Glomerular visceral epithelial cell (primary cell): Measurements from ENCODE around the gene ADRA2A.

Experiments used
- DNase-seq: peaks from one replicate; pipeline ENCODE4 v3.0.0-alpha.2; 2016; ENCODE audit errors: extremely low spot score

ADRA2A gene

DNA sequence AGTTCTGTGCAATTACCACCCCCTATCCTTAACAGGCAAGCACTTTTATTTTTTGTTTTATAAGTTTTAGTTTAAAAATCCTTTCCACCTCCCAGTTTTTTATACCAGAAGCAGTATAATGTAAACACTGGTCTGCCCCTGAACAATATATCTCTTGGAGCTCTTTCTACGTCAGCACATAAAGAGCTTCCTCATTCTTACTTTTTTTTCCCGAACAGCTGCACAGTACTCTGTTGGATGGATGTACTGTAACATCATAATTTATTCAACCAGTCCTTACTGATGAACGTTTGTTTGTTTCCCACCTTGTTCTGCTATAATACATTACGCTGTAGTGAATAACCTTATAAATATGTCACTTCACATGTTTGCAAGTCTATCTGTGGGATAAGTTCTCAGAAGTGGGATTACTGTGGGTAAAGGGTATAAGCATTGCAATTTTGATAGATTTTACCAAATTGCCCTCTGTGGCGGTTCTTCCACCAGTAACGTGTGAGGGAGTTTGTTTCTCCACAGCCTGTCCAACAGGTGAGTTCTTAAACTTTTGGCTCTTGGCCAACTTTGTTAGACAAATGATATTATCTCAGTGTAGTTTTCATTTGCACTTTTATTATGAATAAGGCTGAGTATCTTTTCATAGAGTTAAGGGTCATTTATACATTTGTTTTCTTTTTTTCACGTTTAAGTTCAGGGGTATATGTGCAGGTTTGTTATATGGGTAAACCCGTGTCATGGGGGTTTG lies 32.8 kb downstream of the ADRA2A start:
- DNase-seq = no peak

DNA sequence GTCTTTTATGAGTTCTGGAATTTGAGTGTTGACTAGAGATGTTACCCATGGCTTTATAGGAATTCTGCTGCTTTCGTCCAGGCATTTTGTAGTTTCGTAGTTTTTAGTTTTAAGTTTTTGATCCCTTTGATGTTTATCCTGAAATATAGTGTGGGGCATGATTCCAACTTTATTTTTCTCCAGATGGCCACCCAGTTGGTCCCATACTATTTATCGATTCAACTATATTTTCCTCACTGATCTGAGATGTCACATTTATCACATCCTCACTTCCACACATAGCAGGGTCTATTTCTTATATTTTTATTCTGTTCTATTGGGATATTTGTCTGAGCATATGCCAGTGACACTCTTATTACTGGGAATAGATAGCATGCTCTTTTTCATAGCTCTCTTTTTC lies 33.9 kb downstream of the ADRA2A start:
- DNase-seq = no peak

DNA sequence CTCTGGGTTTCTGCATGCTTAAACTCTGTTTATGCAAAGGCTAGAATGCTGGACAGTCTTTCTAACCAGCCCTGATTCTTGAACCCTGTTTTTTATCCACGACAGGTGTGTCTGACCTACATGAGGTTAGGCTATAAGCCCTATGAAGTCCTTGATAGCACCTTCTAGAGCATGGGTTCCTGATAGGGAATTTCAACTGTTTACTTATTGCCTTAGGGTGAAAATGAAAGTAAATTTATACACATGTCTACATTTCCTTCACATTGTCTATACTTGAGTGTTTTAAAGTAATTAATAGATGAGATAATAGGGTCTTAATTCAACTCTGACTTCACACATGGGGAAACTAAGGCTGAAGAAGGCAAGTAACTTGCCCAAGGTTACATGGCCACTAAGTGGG lies 35.5 kb downstream of the ADRA2A start:
- no peak for DNase-seq

GRCh38 chr10:111113238-111113960 lies 36.6 kb downstream of the ADRA2A start:
- no peak for DNase-seq

DNA sequence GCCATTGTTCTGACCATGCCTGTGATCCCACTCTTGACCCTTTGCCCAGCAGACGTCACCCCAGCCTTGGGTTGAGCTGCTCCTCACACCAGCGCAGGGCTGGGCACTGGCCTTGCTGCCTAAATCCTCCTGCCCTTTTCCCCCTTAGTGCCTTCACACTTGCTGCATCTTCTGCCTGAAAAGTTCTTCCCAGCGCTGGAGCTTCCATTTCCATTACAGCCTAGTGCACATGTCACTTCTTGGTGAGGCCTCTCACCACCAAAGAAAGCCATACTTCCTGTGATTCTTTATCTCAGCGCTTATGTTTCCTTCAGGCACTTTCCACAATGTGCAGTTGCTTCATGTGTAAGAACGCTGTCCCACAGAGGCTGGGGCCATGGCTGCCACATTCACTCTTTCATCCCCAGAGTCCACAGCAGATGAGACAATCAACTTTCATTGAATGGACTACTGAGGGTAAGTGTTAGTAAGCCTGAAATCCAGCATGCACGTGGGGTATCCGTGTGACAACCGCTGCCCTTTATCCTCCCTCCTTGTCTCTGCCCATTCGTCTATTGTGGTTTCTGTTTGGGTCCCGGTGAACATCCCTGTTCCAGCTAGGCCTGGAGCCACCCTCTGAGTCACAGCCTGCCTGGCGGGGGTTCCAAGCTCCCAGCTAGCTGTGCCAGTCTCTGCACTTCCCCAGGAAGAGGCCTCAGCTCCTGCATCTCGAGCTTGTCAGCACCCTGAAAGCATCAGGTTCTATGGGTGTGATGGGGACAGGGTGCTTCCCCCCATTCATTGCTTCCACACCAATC lies 37.3 kb downstream of the ADRA2A start:
- DNase-seq = peak; percentile 2

- no peak for DNase-seq
These were observed 38.1 kb downstream of the ADRA2A start for GRCh38 chr10:111114758-111115500.

DNA sequence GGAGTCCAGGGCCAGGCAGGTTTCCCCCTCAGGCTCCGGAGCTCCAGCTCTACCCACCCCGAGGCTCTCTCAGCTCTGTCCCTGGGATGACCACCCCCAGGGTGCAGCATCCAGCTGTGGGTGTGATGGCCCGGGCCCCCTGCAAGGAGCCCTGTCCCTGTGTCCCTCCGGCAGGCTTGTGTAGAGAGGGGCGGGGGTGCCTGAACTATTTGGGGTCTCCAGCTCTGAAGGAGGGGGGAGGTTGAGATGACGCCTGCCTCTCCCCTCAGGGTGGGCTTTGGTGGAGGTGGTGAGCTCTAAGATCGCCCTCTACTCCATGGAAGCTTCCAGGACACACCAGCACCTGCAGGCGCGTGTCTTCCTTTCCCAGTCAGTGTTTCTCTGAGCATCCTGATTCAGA lies 39.4 kb downstream of the ADRA2A start:
- no peak for DNase-seq

DNA sequence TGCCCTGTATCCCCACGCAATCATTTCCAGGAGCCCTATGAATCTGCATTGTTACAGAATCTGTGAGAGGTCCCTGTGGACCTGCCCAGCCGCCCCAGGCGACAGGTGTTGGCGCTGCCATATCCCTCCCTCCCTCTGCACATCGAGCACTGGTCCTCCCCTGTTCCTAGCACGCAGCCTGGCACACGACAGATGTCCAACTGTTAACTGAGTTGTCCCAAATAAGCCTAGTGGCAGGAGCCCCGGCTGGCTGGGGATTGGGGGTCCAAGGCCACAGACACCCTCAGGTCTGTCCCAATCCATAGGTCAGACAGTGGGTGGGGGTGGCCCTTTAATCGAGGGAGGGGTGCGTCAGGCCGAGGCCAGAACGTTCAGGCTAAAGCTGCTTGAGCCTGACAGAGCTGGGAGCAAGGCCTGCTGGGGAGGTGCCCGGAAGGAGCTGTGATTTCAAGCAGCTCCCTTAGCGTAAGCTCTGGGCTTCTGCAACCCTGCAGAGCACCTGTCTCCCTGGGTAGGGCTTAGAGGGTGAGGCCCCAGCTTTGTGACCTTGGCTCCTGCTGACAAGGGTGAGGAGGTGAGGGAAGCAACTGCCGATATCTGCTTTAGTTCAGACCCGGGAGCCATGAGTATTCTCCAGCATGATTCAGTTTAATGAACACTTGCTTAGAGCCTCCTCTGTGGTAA lies 40.1 kb downstream of the ADRA2A start:
- DNase-seq = no peak

DNA sequence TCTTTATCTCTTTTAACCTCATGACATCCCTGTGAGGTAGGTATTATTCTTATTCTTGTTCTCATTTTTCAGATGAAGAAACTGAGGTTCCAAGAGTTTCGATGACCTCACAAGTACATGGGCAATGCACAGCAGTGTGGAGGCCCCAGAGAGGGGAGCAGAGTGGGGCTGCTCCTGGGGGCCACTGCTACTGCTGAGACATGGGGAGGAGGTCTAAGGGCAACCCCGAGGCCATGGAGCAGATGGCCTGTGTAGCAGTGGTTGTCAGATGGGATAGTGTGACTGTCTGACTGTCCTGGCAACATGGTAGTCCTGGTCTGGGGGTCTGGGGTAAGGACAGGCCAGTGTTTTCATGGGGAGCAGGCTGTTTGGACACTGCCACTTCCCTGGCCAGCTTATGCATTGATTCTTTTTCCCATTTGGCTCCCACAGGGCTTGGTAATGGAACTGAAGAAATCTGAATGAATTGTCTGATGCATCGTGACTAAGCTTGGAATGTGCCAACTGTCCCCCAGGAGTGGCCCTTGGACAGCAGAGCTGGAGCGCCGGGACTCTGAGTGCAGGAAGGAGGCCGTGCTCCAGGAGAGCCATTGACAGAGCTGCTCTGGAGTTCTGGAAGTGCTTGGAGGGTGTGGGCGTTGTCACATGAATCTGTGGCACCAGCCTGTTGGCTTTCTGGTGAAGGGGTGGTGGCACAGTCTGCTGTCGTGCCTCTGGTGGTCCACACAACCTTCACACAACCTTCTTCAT lies 40.9 kb downstream of the ADRA2A start:
- no peak for DNase-seq

DNA sequence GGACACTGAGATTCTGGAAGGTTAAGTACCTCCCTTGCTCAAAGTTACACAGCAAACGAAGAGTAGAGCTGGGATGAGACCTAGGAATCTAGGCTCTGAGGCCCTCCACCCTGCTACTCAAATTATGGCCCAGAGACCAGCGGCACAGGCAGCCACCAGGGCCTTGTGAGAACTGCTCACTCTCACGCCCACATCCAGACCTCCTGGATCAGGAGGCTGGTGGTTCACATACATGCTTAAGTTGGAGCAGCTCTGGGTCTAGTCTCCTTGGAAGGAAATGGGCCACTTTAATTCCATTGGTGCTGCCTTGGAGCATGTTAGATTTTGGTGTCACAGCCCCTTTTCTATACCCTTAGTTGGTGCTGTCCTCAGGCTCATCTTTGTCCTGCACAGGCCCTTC lies 41.9 kb downstream of the ADRA2A start:
- no peak for DNase-seq

DNA sequence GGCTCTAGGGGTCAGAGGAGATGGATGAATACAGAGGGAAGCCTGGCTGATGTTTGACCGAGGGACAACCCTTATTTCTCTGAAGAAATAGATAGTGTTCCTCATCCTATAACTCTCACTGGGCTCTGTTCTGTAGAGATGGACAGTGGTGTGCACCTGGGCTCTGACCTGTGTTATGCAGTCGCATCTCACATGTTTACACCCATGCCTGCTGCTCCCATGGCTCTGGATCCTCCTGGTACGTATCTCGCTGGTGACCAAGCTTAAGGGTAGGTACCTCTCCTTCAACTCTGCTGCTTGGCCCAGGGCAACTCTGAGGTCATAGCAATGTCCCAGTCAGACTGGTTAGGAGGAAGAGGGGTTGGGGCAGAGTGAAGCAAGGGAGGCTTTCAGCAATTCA lies 42.8 kb downstream of the ADRA2A start:
- no peak for DNase-seq

DNA sequence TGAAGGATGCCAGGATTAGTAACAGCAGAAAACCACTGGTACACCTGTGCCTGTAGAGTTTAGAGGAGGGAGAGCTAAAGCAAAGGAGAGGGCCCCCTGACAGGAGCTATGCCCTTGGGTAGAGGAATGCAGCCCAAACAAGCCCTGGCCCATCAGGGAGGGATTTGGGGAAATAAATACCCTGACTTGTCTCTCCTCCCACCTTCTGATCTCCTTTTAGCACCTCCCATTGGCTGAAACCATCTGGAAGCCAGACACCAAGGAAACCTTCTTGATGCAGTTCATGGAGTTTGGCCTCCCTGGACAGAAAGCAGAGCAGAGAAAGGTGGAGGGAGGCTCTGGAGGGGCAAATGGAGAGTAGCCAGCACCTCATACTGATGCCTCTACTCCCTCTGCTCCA lies 45.3 kb downstream of the ADRA2A start:
- DNase-seq = no peak

DNA sequence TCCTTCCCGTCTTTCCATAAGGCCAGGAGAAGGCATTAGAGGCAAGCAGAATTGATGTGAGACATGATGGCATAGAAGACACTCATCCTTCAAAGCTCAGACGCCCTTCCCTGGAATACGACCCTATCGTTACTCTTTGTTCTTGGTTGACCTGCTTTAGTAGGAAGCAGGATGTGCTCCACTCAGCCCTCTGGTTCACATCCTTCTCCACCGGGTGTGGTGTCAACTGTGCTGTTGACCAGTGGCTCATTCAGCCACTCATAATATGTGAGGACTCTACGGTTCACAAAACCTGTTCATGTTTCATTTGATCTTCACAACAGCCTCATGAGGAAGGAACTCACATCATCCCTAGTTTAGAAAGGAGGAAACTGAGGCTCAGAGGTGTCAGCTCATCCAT lies 47.1 kb downstream of the ADRA2A start:
- no peak for DNase-seq

DNA sequence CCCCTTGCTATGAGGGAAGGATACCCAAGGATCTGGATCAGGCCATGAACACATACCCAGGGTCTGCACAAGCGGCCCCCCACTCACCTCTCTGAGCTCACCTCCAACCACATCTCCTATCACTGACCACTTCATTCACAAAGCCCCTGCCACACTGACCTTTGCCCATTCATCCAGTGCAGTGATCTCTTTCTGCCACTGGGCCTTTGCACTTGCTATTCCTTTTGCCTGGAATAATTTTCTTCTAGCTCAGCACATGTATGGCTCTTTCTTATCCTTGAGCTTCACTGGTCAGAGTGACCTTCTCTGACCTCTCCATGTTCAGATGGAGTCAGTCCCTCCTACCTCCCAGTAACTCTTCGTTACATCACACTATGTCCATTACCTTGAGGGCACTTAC lies 48.3 kb downstream of the ADRA2A start:
- DNase-seq = no peak

DNA sequence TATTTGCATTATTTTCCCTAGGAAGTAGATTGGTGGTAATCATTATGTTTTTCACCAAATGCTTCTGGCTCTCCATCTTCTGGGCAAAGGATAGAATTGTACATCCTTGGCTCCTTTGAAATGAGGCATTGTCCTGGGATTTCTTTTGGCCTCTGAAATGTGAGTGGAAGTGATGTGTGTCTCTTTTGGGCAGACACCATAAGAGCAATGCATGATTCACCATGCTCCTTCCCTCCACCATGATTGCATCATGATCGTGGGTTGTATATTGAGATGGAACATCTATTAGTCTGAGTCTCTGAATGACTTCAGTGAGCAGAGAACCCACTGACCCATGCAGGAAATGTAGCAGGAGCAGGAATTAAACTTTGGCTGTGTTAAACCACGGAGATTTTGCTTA lies 49.2 kb downstream of the ADRA2A start:
- DNase-seq = no peak

GRCh38 chr10:111127081-111127848 lies 50.4 kb downstream of the ADRA2A start:
- DNase-seq = no peak

DNA sequence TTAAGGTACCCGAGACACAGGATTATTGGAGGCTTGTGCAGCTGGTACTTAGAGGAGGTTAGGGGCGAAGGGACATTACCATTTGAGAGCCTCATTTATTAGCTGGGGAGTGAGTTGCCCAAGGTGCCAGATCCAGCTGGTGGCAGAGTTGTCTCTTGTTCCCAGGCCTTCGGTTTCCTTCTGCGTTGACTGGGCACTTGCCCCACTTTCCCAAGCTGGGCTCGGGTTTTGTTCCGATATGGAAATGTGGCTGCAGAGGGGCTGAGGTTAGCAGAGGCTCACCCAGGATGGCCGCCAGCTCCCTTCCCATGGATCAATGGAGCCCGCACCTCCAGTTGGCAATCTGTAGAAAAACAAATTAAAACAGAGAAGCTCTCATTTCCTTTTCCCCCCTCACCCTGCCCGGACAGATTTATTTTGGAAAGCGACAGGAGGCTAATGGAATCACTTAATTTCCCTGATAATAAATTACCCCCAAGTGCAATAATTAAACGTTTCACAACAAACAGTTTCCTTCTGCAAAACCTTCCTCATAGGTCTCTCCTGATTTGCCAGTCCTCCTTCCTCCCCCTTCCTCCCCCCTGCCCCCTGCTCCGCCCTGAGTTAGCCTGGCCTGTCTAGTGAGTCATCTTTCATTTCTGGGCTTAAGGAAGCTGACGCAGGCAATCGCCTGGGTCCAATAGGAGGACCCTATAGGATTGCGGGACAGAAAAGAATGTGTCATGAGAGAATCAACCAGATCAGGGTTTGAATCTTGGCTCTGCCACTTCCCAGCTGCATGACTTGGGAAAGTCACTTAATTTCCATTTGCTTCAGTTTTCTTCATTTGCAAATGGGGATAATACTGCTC lies 51.7 kb downstream of the ADRA2A start:
- peak; percentile 3 for DNase-seq

GRCh38 chr10:111129363-111129762 lies 52.5 kb downstream of the ADRA2A start:
- DNase-seq = no peak

DNA sequence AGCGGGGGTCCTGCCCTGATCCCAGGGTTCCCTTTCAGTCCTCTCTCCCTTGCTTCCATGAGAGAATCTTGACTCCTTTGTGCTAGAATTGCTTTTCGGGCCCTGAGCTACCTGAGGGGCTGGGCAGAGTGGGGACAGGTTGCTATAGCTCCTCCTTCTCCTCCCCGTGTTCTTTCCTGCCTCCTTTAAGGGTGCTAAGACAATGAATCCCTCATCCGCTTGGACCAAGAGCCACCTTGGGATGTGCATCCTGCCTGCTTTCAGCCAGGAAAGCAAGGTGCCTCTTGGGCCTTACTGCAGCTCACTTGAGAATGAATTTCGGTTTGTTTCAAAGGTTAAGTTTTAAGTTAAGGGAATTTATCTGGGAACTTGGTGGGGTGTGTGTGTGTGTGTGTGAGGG lies 53.6 kb downstream of the ADRA2A start:
- DNase-seq = no peak
